ENCODE results near the gene POPDC3.

DNA sequence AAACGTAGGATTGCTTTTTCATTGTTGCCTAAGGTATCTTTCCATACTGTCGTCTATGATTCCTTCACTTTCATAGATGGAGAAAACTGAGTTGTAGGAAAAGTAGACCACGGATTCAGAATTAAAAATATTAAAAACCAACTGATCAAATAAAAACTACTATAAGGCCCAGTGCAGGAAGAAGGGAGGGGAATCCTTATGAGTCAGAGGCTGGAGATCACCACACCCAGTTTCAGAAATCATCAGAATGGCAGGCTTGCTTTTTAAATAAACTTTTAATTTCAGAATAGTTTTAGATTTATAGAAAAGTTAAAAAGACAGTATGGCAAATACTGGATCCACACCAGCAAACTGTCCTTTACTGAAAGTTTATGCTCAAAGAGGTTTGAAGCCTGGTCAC is 32.0 kb upstream of the POPDC3 start:
- TF ChIP-seq, protein P1, sequence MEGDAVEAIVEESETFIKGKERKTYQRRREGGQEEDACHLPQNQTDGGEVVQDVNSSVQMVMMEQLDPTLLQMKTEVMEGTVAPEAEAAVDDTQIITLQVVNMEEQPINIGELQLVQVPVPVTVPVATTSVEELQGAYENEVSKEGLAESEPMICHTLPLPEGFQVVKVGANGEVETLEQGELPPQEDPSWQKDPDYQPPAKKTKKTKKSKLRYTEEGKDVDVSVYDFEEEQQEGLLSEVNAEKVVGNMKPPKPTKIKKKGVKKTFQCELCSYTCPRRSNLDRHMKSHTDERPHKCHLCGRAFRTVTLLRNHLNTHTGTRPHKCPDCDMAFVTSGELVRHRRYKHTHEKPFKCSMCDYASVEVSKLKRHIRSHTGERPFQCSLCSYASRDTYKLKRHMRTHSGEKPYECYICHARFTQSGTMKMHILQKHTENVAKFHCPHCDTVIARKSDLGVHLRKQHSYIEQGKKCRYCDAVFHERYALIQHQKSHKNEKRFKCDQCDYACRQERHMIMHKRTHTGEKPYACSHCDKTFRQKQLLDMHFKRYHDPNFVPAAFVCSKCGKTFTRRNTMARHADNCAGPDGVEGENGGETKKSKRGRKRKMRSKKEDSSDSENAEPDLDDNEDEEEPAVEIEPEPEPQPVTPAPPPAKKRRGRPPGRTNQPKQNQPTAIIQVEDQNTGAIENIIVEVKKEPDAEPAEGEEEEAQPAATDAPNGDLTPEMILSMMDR (IDR thresholded peaks at IDR 0.05), result no peak
- TF ChIP-seq POLR2A (IDR thresholded peaks at IDR 0.05), result no peak

Data from esophagus squamous epithelium (tissue), 4 donors.